GM12878 (cell line): Measurements from ENCODE around the gene RPL18. TPM values are rescaled to one million over a fixed set of nuclear protein-coding genes. Genes with fewer than 3 reads are reported as not detected.
A peak's percentile ranks its signal among the peaks of the same experiment; 100 is the strongest.

ENCODE experiments used
- ATAC-seq: fragments of 200-7000 bp; cut with Tn5 transposase; 3 replicates; pipeline ENCODE4 v1.9.1; 2020; ENCODE audit warnings: mild to moderate bottlenecking, moderate library complexity
- BruUV-seq: library from RNA; stranded (reverse); fragments of 400-500 nt; replicated peaks from 2 replicates; lab custom pipeline; 2021; lab: Mats Ljungman, UMichigan
- CTCF ChIA-PET: fragments of 300-600 bp; sonication (Branson Sonifier 250); formaldehyde crosslinking; extraction: SDS; loops from one replicate; lab custom pipeline; 2021; ENCODE audit warnings: inconsistent platforms; lab: Yijun Ruan, JAX
- POLR2A ChIA-PET: fragments of 350-600 bp; formaldehyde crosslinking; extraction: SDS; loops from one replicate; lab custom pipeline; 2021; ENCODE audit warnings: inconsistent platforms; lab: Charles Lee
- RAD21 ChIA-PET: fragments of 300-600 bp; sonication (Branson Sonifier 250); formaldehyde crosslinking; loops from one replicate; lab custom pipeline; 2023; ENCODE audit warnings: antibody characterized with exemption; ENCODE audit not compliant: unreplicated experiment; lab: Charles Lee
- SMC1A ChIA-PET: fragments of 300-600 bp; sonication (Branson Sonifier 250); formaldehyde crosslinking; loops from one replicate; lab custom pipeline; 2023; ENCODE audit not compliant: unreplicated experiment, uncharacterized antibody; lab: Charles Lee
- DNase-seq: peaks from one replicate; pipeline ENCODE4 v3.0.0-alpha.2; 2011; ENCODE audit warnings: low read depth, low spot score
- FAIRE-seq: peaks from 3 replicates; lab custom pipeline; 2011; peaks lifted over from hg19 to GRCh38; lab: Jason Lieb, UNC
- H2AFZ ChIP-seq: 2 replicates; pipeline ENCODE4 v1.6.0; 2011; ENCODE audit warnings: low read depth, low read length, control low read depth; ENCODE audit not compliant: control insufficient read depth
- H3K27ac ChIP-seq: 2 replicates; pipeline ENCODE4 v1.5.1; 2011; ENCODE audit warnings: control low read depth; ENCODE audit not compliant: control insufficient read depth, insufficient read depth
- H3K27me3 ChIP-seq, 2 experiments: replicated peaks in 1 of 2; 2 replicates each; pipeline versions ENCODE4 v1.6.0 to v1.6.1; 2011; ENCODE audit warnings: low read length in 1 of 2; ENCODE audit not compliant: control insufficient read depth in 2 of 2, insufficient read depth in 2 of 2
- H3K36me3 ChIP-seq, 2 experiments: 2 replicates each; pipeline ENCODE4 v1.5.1; 2011; ENCODE audit warnings: low read length in 1 of 2; ENCODE audit not compliant: control insufficient read depth in 2 of 2, insufficient read depth in 2 of 2
- H3K4me1 ChIP-seq: 2 replicates; pipeline ENCODE4 v1.6.1; 2011; ENCODE audit warnings: mild to moderate bottlenecking, low read length, moderate library complexity, mixed read lengths; ENCODE audit not compliant: control insufficient read depth, insufficient read depth
- H3K4me2 ChIP-seq: 2 replicates; pipeline ENCODE4 v1.6.0; 2011; ENCODE audit warnings: control low read depth; ENCODE audit not compliant: control insufficient read depth, insufficient read depth
- H3K4me3 ChIP-seq: fragments of 200-600 bp; sonication (generic); 2 replicates; pipeline ENCODE4 v1.5.1; 2016
- H3K79me2 ChIP-seq: 2 replicates; pipeline ENCODE4 v1.6.0; 2011; ENCODE audit warnings: low read length; ENCODE audit not compliant: control insufficient read depth, insufficient read depth
- H3K9ac ChIP-seq: 2 replicates; pipeline ENCODE4 v1.8.0; 2011; ENCODE audit warnings: low read length, control low read depth, mixed read lengths; ENCODE audit not compliant: control insufficient read depth, insufficient read depth
- H3K9me3 ChIP-seq: replicated peaks from 3 replicates; pipeline ENCODE4 v1.5.1; 2011; ENCODE audit warnings: mild to moderate bottlenecking, low read length; ENCODE audit not compliant: control insufficient read depth, insufficient read depth
- H4K20me1 ChIP-seq: 2 replicates; pipeline ENCODE4 v1.6.0; 2011; ENCODE audit not compliant: control insufficient read depth, insufficient read depth
- ASH2L ChIP-seq: fragments of 300-600, 200-600 bp; sonication (generic); IDR thresholded peaks from 2 replicates; pipeline ENCODE4 v1.6.1; 2017; ENCODE audit warnings: low read depth, mild to moderate bottlenecking, borderline replicate concordance
- BCL3 ChIP-seq: IDR thresholded peaks from 2 replicates; pipeline ENCODE4 v1.6.1; 2011; ENCODE audit warnings: borderline replicate concordance, low read depth, mild to moderate bottlenecking, moderate library complexity, low read length; ENCODE audit not compliant: insufficient read depth, poor library complexity, severe bottlenecking
- BMI1 ChIP-seq: fragments of 450-650 bp; IDR thresholded peaks from 2 replicates; pipeline ENCODE4 v1.6.1; 2016; ENCODE audit warnings: mild to moderate bottlenecking, moderate library complexity, borderline replicate concordance
- BRCA1 ChIP-seq: IDR thresholded peaks from 2 replicates; pipeline ENCODE4 v1.6.1; 2011; ENCODE audit warnings: low read depth, low read length, improper control_type of control experiment
- FOS ChIP-seq: IDR thresholded peaks from 3 replicates; pipeline ENCODE4 v1.6.1; 2011; ENCODE audit warnings: borderline replicate concordance; ENCODE audit not compliant: insufficient read length; ENCODE audit errors: extremely low read depth
- HDGF ChIP-seq: fragments of 450-650 bp; IDR thresholded peaks from 2 replicates; pipeline ENCODE4 v1.6.1; 2016; ENCODE audit warnings: antibody characterized with exemption
- HSF1 ChIP-seq: fragments of 150-350 bp; IDR thresholded peaks from 2 replicates; pipeline ENCODE4 v1.6.1; 2014; ENCODE audit warnings: mild to moderate bottlenecking, low read depth, low read length
- LARP7 ChIP-seq: fragments of 450-650 bp; IDR thresholded peaks from 2 replicates; pipeline ENCODE4 v1.6.1; 2017; ENCODE audit warnings: mild to moderate bottlenecking
- MEF2B ChIP-seq: fragments of 450-650 bp; IDR thresholded peaks from 2 replicates; pipeline ENCODE4 v1.6.1; 2018; ENCODE audit warnings: mild to moderate bottlenecking, moderate library complexity; ENCODE audit not compliant: partially characterized antibody, poor library complexity, severe bottlenecking
- NFIC ChIP-seq: IDR thresholded peaks from 2 replicates; pipeline ENCODE4 v1.6.1; 2012; ENCODE audit warnings: low read depth, mild to moderate bottlenecking, inconsistent platforms, low read length, moderate library complexity
- NR2C2 ChIP-seq: IDR thresholded peaks from 2 replicates; pipeline ENCODE4 v1.6.1; 2011; ENCODE audit warnings: borderline replicate concordance, low read depth; ENCODE audit not compliant: control insufficient read depth, insufficient read length
- POLR2AphosphoS5 ChIP-seq: IDR thresholded peaks from 2 replicates; pipeline ENCODE4 v1.6.1; 2011; ENCODE audit warnings: mild to moderate bottlenecking, low read length, inconsistent platforms
- RUNX3 ChIP-seq: IDR thresholded peaks from 2 replicates; pipeline ENCODE4 v1.6.1; 2012; ENCODE audit warnings: low read length, inconsistent platforms
- SIX5 ChIP-seq: IDR thresholded peaks from 2 replicates; pipeline ENCODE4 v1.6.1; 2011; ENCODE audit warnings: mild to moderate bottlenecking, low read depth, low read length, moderate library complexity; ENCODE audit not compliant: severe bottlenecking
- SMC3 ChIP-seq: IDR thresholded peaks from 2 replicates; pipeline ENCODE4 v1.6.1; 2011; ENCODE audit warnings: low read length, improper control_type of control experiment, borderline replicate concordance
- STAT3 ChIP-seq: IDR thresholded peaks from 2 replicates; pipeline ENCODE4 v1.6.1; 2011; ENCODE audit warnings: low read depth, low read length, improper control_type of control experiment
- ZNF24 ChIP-seq: fragments of 450-650 bp; IDR thresholded peaks from 2 replicates; pipeline ENCODE4 v1.6.1; 2017; ENCODE audit warnings: antibody characterized with exemption, mild to moderate bottlenecking
- ZNF687 ChIP-seq: fragments of 450-650 bp; IDR thresholded peaks from 2 replicates; pipeline ENCODE4 v1.6.1; 2017; ENCODE audit warnings: mild to moderate bottlenecking, moderate library complexity
- WGBS: methylation state at CpG from one replicate; pipeline ENCODE4 v1.1.6; 2016; ENCODE audit warnings: low lambda C conversion rate; ENCODE audit not compliant: insufficient replicate concordance, insufficient coverage; ENCODE audit errors: missing lambda C conversion rate; 5-methylcytosine and 5-hydroxymethylcytosine counted together
- in situ Hi-C: fragments of 300-500 bp; cut with MboI; formaldehyde crosslinking; loops from 9 replicates; pipeline ENCODE4 v1.14.3; 2018; ENCODE audit warnings: mixed read lengths
- intact Hi-C: fragments of 100-400 bp; cut with micrococcal nuclease; formaldehyde crosslinking; loops from one replicate; pipeline ENCODE4 v1.14.2; 2022; ENCODE audit not compliant: unreplicated experiment
- polyA plus RNA-seq, 11 experiments: library from polyadenylated mRNA; depleted of rRNA in 4 of 11; unstranded in 6 of 11; stranded (reverse) in 5 of 11; fragments of >200 nt; fragmentation: Nextera tagmentation in 4 of 11; fragmentation: Illumina TruSeq in 1 of 11; extraction: Ambion mirVana in 4 of 11; extraction: Trizol in 1 of 11; gene quantifications; 1 replicate in 1 of 11; 2 replicates in 10 of 11; pipeline versions ENCODE4 v1.2.1 to v1.2.3, GENCODE V29; 2011 to 2016; ENCODE audit warnings: inconsistent platforms in 2 of 11, missing spikeins in 2 of 11, low read depth in 1 of 11
- total RNA-seq, 4 experiments: library from RNA; depleted of rRNA in 3 of 4; stranded (reverse); fragments of >200 nt in 3 of 4; fragmentation: Illumina TruSeq in 1 of 4; extraction: Trizol in 1 of 4; gene quantifications; 2 replicates each; pipeline versions ENCODE4 v1.2.1 to v1.2.3, GENCODE V29; 2013 to 2021

The RPL18 gene
- total and polyA plus RNA-seq, 10 of the 15 experiments (the other 5 are each of a cell fraction or from before 2014, with no cell fraction given), result 393 to 4,267 (median 2,019) TPM

GRCh38 chr19:48645620-48646000, 26.6 kb upstream of the RPL18 start:
- ChIA-PET SMC1A (interaction anchor here (0.7 to 2.4 kb wide), 15 partner anchors 8 to 348 kb away, joined by 3 to 13 read pairs (median 4); partner anchors contain the start of genes DBP, GYS1 and RUVBL2), POLR2A (interaction anchor here (0.6 to 2.0 kb wide), 11 partner anchors 9 to 325 kb away, joined by 3 to 15 read pairs (median 4); partner anchors contain the start of genes PPP1R15A, RPL18 and SPHK2), CTCF (interaction anchor here (0.6 to 3.6 kb wide), 27 partner anchors 8 to 354 kb away, joined by 3 to 31 read pairs (median 4); partner anchors contain the start of genes GYS1, HSD17B14, RPL18 and RUVBL2), RAD21 (interaction anchor here (0.6 to 2.1 kb wide), 26 partner anchors 12 to 487 kb away, joined by 3 to 18 read pairs (median 4); partner anchors contain the start of genes GYS1, HSD17B14, RPL18 and RUVBL2)
- no peak for FAIRE-seq
- 0% methylated on average over 6 of the region's 6 CpGs for WGBS
- Histone ChIP-seq H3K4me3 (peak overlapping the region; percentile 91; the same call in 1 of the 2 replicates), H3K9me3 (no peaks in the 10 kb centered on the region), H3K79me2 (no peaks in the 10 kb centered on the region), H3K9ac (peak overlapping the region; percentile 37; the same call in 1 of the 2 replicates), H3K4me1 (peaks cover 20% of the 10 kb centered on the region), H2AFZ (peak overlapping the region; percentile 88), H4K20me1 (no peaks in the 10 kb centered on the region), H3K27me3 (no peaks in the 10 kb centered on the region), H3K36me3 (no peaks in the 10 kb centered on the region), H3K27ac (peak overlapping the region; percentile 15; the same call in 1 of the 2 replicates), H3K4me2 (peak overlapping the region; percentile 97)
- no peak for DNase-seq
- BruUV-seq, result no TSS peak
- intact Hi-C loops (loop anchor here (5.0 kb wide), 1 partner anchor 192 kb away; the partner anchor contains the start of gene HSD17B14), in situ Hi-C loops (loop anchor here (5.0 to 25.0 kb wide), 2 partner anchors 192 to 1242 kb away; partner anchors contain the start of genes AKT1S1, HSD17B14, IL4I1 and TBC1D17)
- no peak; the same call in 2 of the 3 replicates for ATAC-seq
- TF ChIP-seq LARP7 (0 out of 2 replicates have a peak, but pooled peaks have one; percentile 40), HSF1 (no peak), ZNF24 (no peak), STAT3 (no peak), MEF2B (no peak), SIX5 (no peak), BRCA1 (no peak), NR2C2 (no peak), ZNF687 (no peak), BMI1 (no peak), BCL3 (no peak), ASH2L (no peak), HDGF (no peak), RUNX3 (no peak), NFIC (no peak), POLR2AphosphoS5 (no peak), SMC3 (no peak), FOS (no peak)
